Stimulated activated CD8-positive, alpha-beta memory T cell treated with anti-CD3 and anti-CD28 coated beads, Interleukin-12 subunit alpha, Interleukin-12 subunit beta, amount 100 ng/mL, for 24 hours (primary cell): ENCODE measurements around the gene FAM187B.
"Not testable (repeated sequence)": the region's sequence is repeated elsewhere in the genome, so short reads cannot be mapped to it uniquely, and the experiment has no call there.

Experiments used
- DNase-seq: peaks from one replicate; pipeline ENCODE4 v3.0.0-alpha.2; 2020; ENCODE audit errors: extremely low read depth

Gene FAM187B

GRCh38 chr19:35262101-35262761, 33.7 kb upstream of the FAM187B start:
- no peak for DNase-seq

GRCh38 chr19:35261356-35262100, 33.0 kb upstream of the FAM187B start:
- no peak for DNase-seq

- no peak for DNase-seq
Observed at GRCh38 chr19:35260694-35261304, 32.3 kb upstream of the FAM187B start.

GRCh38 chr19:35257113-35257461, 28.5 kb upstream of the FAM187B start:
- DNase-seq, result no peak

DNA sequence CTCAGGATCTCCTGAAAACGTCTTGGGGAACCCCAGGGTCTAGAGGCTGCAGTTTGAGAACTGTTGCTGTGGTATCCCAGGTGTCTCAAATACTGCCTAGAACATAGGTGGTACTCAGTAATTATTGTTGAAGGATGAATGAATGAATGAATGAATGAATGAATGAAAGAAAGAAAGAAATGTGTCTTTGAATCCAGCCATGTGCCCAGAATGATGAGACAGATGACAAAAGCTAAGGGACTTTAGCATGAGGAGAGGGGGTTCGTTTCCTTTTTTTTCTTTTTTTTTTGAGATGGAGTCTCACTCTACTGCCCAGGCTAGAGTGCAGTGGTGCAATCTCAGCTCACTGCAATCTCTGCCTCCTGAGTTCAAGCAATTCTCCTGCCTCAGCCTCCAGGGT, 28.0 kb upstream of the FAM187B start:
- no peak for DNase-seq

DNA sequence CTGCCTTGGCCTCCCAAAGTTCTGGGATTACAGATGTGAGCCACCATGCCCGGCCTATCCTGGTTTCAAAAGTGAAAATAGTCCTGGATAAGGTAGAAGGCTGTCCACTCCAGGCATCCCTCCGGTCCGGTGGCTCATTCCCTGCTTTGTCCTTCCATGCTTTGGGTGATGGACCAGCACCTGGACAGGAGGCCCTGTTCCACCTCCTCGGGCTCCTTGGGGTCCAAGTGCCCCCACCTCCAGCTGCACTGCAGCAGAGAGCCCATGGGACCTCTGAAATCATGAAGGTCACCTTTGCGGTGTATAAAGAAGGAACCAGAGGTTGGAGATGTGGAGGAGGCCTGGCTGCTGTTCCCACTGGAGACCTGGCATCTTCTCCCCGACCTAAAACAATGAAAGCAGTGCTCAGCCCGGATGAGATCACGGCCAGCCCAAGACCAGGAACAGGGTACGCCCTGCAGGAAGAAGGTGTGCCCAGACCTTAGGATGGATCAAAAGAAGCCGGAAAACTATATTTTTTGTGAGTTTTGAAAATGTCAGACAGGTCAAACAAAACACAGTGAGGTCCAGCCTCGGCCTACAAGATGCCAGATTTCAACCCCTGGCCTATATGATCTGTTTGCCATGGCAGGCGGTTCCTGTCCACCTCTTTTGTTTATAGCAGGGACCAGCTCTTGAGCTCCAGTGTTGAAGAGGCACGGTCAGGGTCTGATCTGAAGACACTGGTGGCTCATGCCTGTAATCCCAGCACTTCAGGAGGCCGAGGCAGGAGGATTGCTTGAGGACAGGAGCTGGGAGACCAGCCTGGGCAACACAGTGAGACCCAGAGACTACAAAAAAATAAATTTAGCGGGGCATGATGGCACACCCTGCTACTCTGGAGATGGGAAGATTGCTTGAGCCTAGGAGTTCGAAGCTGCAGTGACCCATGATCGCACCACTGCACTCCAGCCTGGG, 26.1 kb upstream of the FAM187B start:
- DNase-seq, result no peak

GRCh38 chr19:35253316-35254286, 25.1 kb upstream of the FAM187B start:
- no peak for DNase-seq

DNA sequence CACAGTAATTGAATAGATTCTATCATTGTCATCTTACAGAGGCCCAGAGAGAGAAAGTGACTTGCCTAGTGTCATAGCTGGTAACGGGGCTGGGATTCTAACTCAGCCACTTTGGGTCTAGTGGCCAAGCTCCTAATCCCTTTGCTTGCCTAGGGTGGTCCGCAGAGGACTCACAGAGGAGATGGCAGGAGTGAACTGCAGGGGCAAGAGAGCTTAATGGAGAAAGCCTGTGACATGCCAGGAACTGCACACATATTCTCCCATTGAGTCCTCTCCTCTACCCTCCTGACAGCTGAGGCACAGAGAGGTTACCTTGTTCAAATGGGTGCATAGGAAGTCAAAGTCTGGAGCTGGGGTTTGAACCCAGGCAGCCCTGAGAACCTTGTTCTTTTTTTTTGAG, 22.9 kb upstream of the FAM187B start:
- no peak for DNase-seq

DNA sequence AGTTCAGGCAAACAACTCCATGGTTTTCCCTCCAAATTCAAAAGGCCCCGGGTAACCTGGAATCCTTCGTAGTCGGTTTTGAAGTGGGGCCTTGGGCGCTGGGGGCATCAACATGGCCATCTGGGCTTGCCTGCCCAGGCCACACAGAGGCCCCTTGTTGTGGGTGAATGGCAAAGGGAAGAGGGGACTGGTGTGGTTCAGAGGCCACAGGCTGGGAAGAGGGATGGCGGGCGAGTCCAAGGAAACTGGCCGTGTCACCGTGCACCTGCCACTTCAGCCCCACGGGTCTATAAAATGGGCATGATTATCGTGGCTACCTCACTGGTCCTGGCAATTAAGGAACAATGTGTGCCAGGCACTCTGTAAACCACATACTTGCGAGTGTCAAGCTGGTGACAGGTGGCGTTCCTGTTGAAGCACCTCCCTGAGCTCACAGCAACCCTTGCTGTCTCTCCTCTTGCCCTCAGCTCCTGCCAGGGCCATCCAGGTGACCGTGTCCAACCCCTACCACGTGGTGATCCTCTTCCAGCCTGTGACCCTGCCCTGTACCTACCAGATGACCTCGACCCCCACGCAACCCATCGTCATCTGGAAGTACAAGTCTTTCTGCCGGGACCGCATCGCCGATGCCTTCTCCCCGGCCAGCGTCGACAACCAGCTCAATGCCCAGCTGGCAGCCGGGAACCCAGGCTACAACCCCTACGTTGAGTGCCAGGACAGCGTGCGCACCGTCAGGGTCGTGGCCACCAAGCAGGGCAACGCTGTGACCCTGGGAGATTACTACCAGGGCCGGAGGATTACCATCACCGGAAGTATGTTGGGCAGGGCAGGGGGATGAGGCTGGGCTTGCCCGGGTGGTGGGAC, 21.5 kb upstream of the FAM187B start:
- no peak for DNase-seq

DNA sequence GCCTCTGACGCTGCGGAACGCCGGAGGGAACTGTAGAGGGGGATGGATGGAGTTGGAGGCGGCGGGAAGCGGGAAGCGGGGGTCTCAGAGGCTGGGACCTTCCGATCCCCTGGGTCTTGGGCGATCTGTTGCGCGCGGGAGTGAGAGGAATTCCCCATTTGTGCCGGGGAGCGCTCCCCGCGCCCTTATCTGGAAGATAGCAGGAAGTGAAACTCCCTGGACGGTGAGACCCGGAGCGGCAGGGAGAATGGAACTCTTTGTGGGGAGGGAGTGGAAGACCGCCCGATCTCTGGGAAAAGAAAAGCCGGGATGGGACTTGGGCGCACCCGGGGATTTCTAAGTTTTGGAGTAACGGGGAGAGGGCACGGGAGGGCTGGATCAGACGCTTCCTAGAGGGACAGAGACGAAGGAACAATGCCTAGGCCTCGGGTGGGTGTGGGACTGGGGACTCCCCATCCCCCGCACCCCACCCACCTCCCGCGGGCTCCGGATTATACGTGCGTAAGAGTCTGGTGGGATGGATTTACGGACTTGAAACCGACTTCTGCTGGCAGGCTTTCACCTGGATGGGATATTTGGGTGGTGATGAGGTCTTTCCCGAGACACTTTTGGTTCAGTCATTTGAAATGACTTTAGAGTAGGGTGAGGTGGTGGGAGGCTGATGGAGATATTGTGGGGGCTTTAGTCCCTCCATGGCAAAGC, 20.8 kb upstream of the FAM187B start:
- DNase-seq, result no peak

- no peak for DNase-seq
Observed at GRCh38 chr19:35248310-35249145, 20.0 kb upstream of the FAM187B start, which contains the start of gene LSR. TSS of gene LSR (plus strand) at chr19:35249002. CDS start at chr19:35249023, 21 bp downstream.

DNA sequence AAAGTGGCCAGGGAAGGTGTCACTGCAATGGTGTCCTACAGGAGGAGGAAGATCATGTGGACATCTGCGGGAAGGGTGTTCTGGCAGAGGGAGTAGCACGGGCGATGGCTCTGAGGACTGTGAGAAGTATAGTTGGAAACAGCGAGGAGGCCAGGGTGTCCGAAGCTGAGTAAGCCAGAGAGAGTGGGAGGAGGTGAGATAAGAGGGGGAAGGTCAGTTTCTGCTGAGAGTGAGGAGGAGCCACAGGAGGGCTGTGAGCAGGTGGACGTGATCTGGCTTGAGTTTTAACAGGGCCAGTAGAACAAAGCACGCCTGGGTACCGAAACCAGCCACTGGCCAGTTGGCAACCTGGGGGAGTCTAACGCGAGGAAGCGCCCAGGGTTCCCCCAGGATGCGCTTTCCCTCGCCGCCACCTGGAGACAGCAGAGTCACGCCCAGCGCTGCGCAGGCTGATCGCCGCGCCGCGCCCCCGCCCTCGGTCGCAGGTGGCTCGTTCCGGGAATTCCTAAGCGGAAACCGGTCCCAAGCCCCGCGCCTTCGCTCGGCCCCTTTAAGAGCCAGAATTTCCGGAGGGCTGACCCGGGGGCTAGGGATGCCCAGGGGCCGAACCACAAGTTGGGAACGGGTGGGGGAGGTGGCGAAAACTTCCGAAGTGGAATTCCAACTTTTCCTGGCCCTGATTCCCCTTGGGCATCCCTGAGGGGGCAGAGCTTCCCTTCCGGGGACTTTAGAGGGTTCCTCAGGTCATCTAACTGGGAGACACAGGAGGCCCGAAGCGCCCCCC, 19.2 kb upstream of the FAM187B start:
- no peak for DNase-seq

DNA sequence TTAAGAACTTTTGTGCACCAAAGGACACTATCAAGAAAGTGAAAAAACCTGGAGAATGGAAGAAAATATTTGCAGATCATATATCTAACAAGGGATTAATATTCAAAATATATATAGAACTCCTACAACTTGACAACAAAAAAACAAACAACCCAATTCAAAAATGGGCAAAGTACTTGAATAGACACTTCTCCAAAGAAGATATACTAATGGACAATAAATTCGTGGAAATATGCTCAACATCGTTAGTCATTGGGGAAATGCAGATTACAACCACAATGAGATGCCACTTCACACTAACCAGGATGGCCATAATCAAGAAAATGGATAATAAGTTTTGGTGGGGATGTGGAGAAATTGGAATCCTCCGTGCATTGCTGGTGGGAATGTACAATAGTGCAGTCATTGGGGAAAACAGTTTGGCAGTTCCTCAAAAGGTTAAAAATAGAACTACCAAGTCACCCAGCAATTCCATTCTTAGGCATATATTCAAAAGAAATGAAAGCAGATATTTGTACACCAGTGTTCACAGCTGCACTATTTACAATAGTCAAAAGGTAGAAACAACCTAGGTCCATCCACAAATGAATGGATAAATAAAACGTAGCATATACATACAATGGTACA, 18.0 kb upstream of the FAM187B start:
- no peak for DNase-seq

DNA sequence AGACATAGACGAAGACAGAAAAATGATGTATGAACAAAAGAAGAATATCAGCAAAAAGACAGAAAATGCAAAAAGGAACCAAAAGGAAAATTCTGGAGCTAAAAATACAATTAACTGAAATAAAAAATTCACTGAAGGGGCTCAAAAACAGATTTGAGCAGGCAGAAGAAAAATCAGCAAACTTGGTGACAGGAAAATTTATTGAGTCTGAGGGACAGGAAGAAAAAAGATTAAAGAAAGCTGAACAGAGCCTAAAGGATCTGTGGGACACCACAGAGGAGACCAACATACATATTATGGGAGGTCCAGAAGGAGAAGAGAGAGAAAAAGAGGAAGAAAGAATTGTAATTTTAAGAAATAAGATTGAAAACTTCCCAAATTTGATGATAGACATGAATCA, 12.9 kb upstream of the FAM187B start:
- no peak for DNase-seq

GRCh38 chr19:35240327-35240726, 11.8 kb upstream of the FAM187B start:
- no peak for DNase-seq

GRCh38 chr19:35239597-35239996, 11.1 kb upstream of the FAM187B start:
- not testable (repeated sequence) for DNase-seq
